ENCODE results near the gene ANG. TPM values are rescaled to one million over a fixed set of nuclear protein-coding genes. Genes with fewer than 3 reads are reported as not detected.
A peak's percentile ranks its signal among the peaks of the same experiment; 100 is the strongest.

The ANG gene
- total RNA-seq, 1 experiment from 2014 or later: 3.4 TPM

- in situ Hi-C loops (cut with HindIII; ENCODE audit: low pct_unique_long_range_greater_than_20kb, low sequenced_read_pairs): no loop called here
- DNase-seq (ENCODE audit: low read depth): no peak
Measured at GRCh38 chr14:20668969-20669368, 19.6 kb upstream of the ANG start.

GRCh38 chr14:20671597-20672283, 16.8 kb upstream of the ANG start:
- in situ Hi-C loops (cut with HindIII; ENCODE audit: low pct_unique_long_range_greater_than_20kb, low sequenced_read_pairs): no loop called here
- DNase-seq (ENCODE audit: low read depth): peak; percentile 66

GRCh38 chr14:20675669-20676068, 12.9 kb upstream of the ANG start:
- in situ Hi-C loops (cut with HindIII; ENCODE audit: low pct_unique_long_range_greater_than_20kb, low sequenced_read_pairs): no loop called here
- DNase-seq (ENCODE audit: low read depth): no peak

GRCh38 chr14:20676072-20676471, 12.5 kb upstream of the ANG start:
- in situ Hi-C loops (cut with HindIII; ENCODE audit: low pct_unique_long_range_greater_than_20kb, low sequenced_read_pairs): no loop called here

GRCh38 chr14:20679907-20680306, 8.7 kb upstream of the ANG start:
- no peak for DNase-seq (ENCODE audit: low read depth)
- in situ Hi-C loops (cut with HindIII; ENCODE audit: low pct_unique_long_range_greater_than_20kb, low sequenced_read_pairs): no loop called here

More at GRCh38 chr14:20676072-20676471, 12.5 kb upstream of the ANG start:
- no peak for DNase-seq (ENCODE audit: low read depth)

- in situ Hi-C loops (cut with HindIII; ENCODE audit: low pct_unique_long_range_greater_than_20kb, low sequenced_read_pairs): no loop called here
Measured at GRCh38 chr14:20680363-20680762, 8.2 kb upstream of the ANG start.

GRCh38 chr14:20680843-20681347, 7.7 kb upstream of the ANG start:
- no peak for DNase-seq (ENCODE audit: low read depth)
- in situ Hi-C loops (cut with HindIII; ENCODE audit: low pct_unique_long_range_greater_than_20kb, low sequenced_read_pairs): no loop called here

More at GRCh38 chr14:20680363-20680762, 8.2 kb upstream of the ANG start:
- DNase-seq (ENCODE audit: low read depth): no peak

GRCh38 chr14:20681348-20682126, 7.0 kb upstream of the ANG start:
- peak; percentile 88 for DNase-seq (ENCODE audit: low read depth)
- in situ Hi-C loops (cut with HindIII; ENCODE audit: low pct_unique_long_range_greater_than_20kb, low sequenced_read_pairs): no loop called here

- in situ Hi-C loops (cut with HindIII; ENCODE audit: low pct_unique_long_range_greater_than_20kb, low sequenced_read_pairs): no loop called here
- no peak for DNase-seq (ENCODE audit: low read depth)
Measured at GRCh38 chr14:20682127-20682434, 6.5 kb upstream of the ANG start.

- in situ Hi-C loops (cut with HindIII; ENCODE audit: low pct_unique_long_range_greater_than_20kb, low sequenced_read_pairs): no loop called here
- peak; percentile 87 for DNase-seq (ENCODE audit: low read depth)
Measured at GRCh38 chr14:20682435-20683124, 6.0 kb upstream of the ANG start.

- peak; percentile 86 for DNase-seq (ENCODE audit: low read depth)
- in situ Hi-C loops (cut with HindIII; ENCODE audit: low pct_unique_long_range_greater_than_20kb, low sequenced_read_pairs): no loop called here
Measured at GRCh38 chr14:20683125-20683890, 5.3 kb upstream of the ANG start.

- peak; percentile 87 for DNase-seq (ENCODE audit: low read depth)
- in situ Hi-C loops (cut with HindIII; ENCODE audit: low pct_unique_long_range_greater_than_20kb, low sequenced_read_pairs): no loop called here
Measured at GRCh38 chr14:20683891-20684661, 4.5 kb upstream of the ANG start, which contains the start of gene RNASE4. TSS of gene RNASE4 (plus strand) at chr14:20684560. CDS start at chr14:20699372, 14,812 bp downstream.

- in situ Hi-C loops (cut with HindIII; ENCODE audit: low pct_unique_long_range_greater_than_20kb, low sequenced_read_pairs): no loop called here
- no peak for DNase-seq (ENCODE audit: low read depth)
Measured at GRCh38 chr14:20684662-20685456, 3.7 kb upstream of the ANG start.

GRCh38 chr14:20686386-20687143, 2.0 kb upstream of the ANG start:
- DNase-seq (ENCODE audit: low read depth): no peak
- in situ Hi-C loops (cut with HindIII; ENCODE audit: low pct_unique_long_range_greater_than_20kb, low sequenced_read_pairs): no loop called here

- no peak for DNase-seq (ENCODE audit: low read depth)
- in situ Hi-C loops (cut with HindIII; ENCODE audit: low pct_unique_long_range_greater_than_20kb, low sequenced_read_pairs): no loop called here
Measured at GRCh38 chr14:20687362-20688166, 1.0 kb upstream of the ANG start.
